ENCODE results near the gene PIK3IP1. TPM values are rescaled to one million over a fixed set of nuclear protein-coding genes. Genes with fewer than 3 reads are reported as not detected.

Gene PIK3IP1
- total and polyA plus RNA-seq, 10 donors, result 36.1 to 152 (median 97.8) TPM

- no peaks in the 10 kb centered on the region for H3K9me3 ChIP-seq
- no peak for TF ChIP-seq CTCF (IDR thresholded peaks at IDR 0.05 in 8 of 11, conservative IDR thresholded peaks at IDR 0.05 in 3 of 11)
- TF ChIP-seq POLR2A (IDR thresholded peaks at IDR 0.05), result no peak
- TF ChIP-seq POLR2AphosphoS5 (IDR thresholded peaks at IDR 0.05), result no peak
- peaks cover 3 to 52% (median 21%) of the 10 kb centered on the region in 6 donors for H3K4me1 ChIP-seq
- intact Hi-C loops (cut with DNase I; ENCODE audit: low total_unique reads), result no loop called here
- no peak overlapping the region for H3K4me3 ChIP-seq
- H3K36me3 ChIP-seq, result peaks cover 0 to 71% (median 0%) of the 10 kb centered on the region in 6 donors
- no peak for DNase-seq
- peak overlapping the region in 1 of 8 donors; percentile 13 for H3K27ac ChIP-seq
- 77 to 89% (median 84%) methylated on average over 9 of the region's 9 CpGs for WGBS, 5 donors
- H3K27me3 ChIP-seq (replicated peaks in 1 of 7), result no peaks in the 10 kb centered on the region
These were observed 48.0 kb downstream of the PIK3IP1 start for GRCh38 chr22:31244046-31244942.

GRCh38 chr22:31243339-31244045, 48.8 kb downstream of the PIK3IP1 start:
- H3K27ac ChIP-seq, result peak overlapping the region in 1 of 8 donors; percentile 13
- H3K36me3 ChIP-seq, result peaks cover 0 to 68% (median 0%) of the 10 kb centered on the region in 6 donors
- H3K27me3 ChIP-seq (replicated peaks in 1 of 7), result no peaks in the 10 kb centered on the region
- 77 to 89% (median 83%) methylated on average over 5 of the region's 5 CpGs for WGBS, 5 donors
- TF ChIP-seq CTCF (IDR thresholded peaks at IDR 0.05 in 8 of 11, conservative IDR thresholded peaks at IDR 0.05 in 3 of 11) (no peak), POLR2A (IDR thresholded peaks at IDR 0.05) (no peak), POLR2AphosphoS5 (IDR thresholded peaks at IDR 0.05) (no peak)
- intact Hi-C loops (cut with DNase I; ENCODE audit: low total_unique reads), result no loop called here
- H3K4me3 ChIP-seq, result no peak overlapping the region
- peaks cover 3 to 51% (median 18%) of the 10 kb centered on the region in 6 donors for H3K4me1 ChIP-seq
- no peak for DNase-seq
- no peaks in the 10 kb centered on the region for H3K9me3 ChIP-seq

GRCh38 chr22:31241936-31242335, 50.4 kb downstream of the PIK3IP1 start:
- Histone ChIP-seq H3K27me3 (replicated peaks in 1 of 7) (no peaks in the 10 kb centered on the region), H3K4me3 (no peak overlapping the region), H3K9me3 (no peaks in the 10 kb centered on the region), H3K4me1 (peaks cover 0 to 51% (median 10%) of the 10 kb centered on the region in 6 donors), H3K27ac (no peak overlapping the region), H3K36me3 (peaks cover 0 to 58% (median 0%) of the 10 kb centered on the region in 6 donors)
- intact Hi-C loops (cut with DNase I; ENCODE audit: low total_unique reads), result no loop called here
- no peak for DNase-seq
- TF ChIP-seq POLR2A (IDR thresholded peaks at IDR 0.05), result no peak
- TF ChIP-seq POLR2AphosphoS5 (IDR thresholded peaks at IDR 0.05), result no peak
- no peak for TF ChIP-seq CTCF (IDR thresholded peaks at IDR 0.05 in 8 of 11, conservative IDR thresholded peaks at IDR 0.05 in 3 of 11)

GRCh38 chr22:31241200-31241599, 51.1 kb downstream of the PIK3IP1 start:
- Histone ChIP-seq H3K4me1 (peaks cover 0 to 51% (median 6%) of the 10 kb centered on the region in 6 donors), H3K4me3 (no peak overlapping the region), H3K27me3 (replicated peaks in 1 of 7) (no peaks in the 10 kb centered on the region), H3K9me3 (no peaks in the 10 kb centered on the region), H3K27ac (no peak overlapping the region), H3K36me3 (peaks cover 0 to 62% (median 0%) of the 10 kb centered on the region in 6 donors)
- no peak for TF ChIP-seq POLR2A (IDR thresholded peaks at IDR 0.05)
- no peak for TF ChIP-seq CTCF (IDR thresholded peaks at IDR 0.05 in 8 of 11, conservative IDR thresholded peaks at IDR 0.05 in 3 of 11)
- no peak for TF ChIP-seq POLR2AphosphoS5 (IDR thresholded peaks at IDR 0.05)
- intact Hi-C loops (cut with DNase I; ENCODE audit: low total_unique reads), result no loop called here
- DNase-seq, result no peak
- WGBS, 5 donors, result 30 to 70% (median 57%) methylated on average over 1 of the region's 1 CpG

Measured in spleen (tissue), 11 donors.